ENCODE results near the gene ACBD6.

- TF ChIP-seq CTCF (IDR thresholded peaks at IDR 0.05): no peak
- no peak for TF ChIP-seq EZH2 (IDR thresholded peaks at IDR 0.05; ENCODE audit: borderline replicate concordance, insufficient read depth, low read depth, low read length, poor library complexity, severe bottlenecking)
These were observed 228.2 kb downstream of the ACBD6 start for GRCh38 chr1:180274221-180274620.

Data from B cell (primary cell).